Tibial artery (tissue), 4 donors: Measurements from ENCODE around the gene ABCA4.
"Not testable (repeated sequence)": the region's sequence is repeated elsewhere in the genome, so short reads cannot be mapped to it uniquely, and the experiment has no call there.

Experiments
- DNase-seq, 2 donors: peaks; one replicate each; pipeline ENCODE4 v3.0.0-alpha.2; 2019
- H3K27ac ChIP-seq, 2 donors: fragments of 200-600 bp; sonication (generic) in 1 of 2; 1 replicate in 1 of 2; 2 replicates in 1 of 2; pipeline ENCODE4 v1.5.1; 2018 to 2019; ENCODE audit warnings: mild to moderate bottlenecking in 1 of 2
- H3K27me3 ChIP-seq, 2 donors: fragments of 200-600 bp; sonication (generic) in 1 of 2; one replicate each; pipeline versions ENCODE4 v1.5.1 to v1.6.0; 2016 to 2019
- H3K36me3 ChIP-seq, 3 donors: fragments of 200-600 bp; sonication (generic) in 2 of 3; one replicate each; pipeline ENCODE4 v1.5.1; 2016 to 2019; ENCODE audit warnings: mild to moderate bottlenecking in 2 of 3
- H3K4me1 ChIP-seq, 4 donors: fragments of 200-600 bp; sonication (generic) in 2 of 4; 1 replicate in 3 of 4; 2 replicates in 1 of 4; pipeline ENCODE4 v1.5.1; 2016 to 2019
- H3K4me3 ChIP-seq, 2 donors: fragments of 200-600 bp; sonication (generic) in 1 of 2; 1 replicate in 1 of 2; 2 replicates in 1 of 2; pipeline ENCODE4 v1.5.1; 2018 to 2019; ENCODE audit warnings: mild to moderate bottlenecking in 2 of 2
- H3K9me3 ChIP-seq, 3 donors: fragments of 200-600 bp; sonication (generic) in 1 of 3; one replicate each; pipeline ENCODE4 v1.5.1; 2016 to 2019
- CTCF ChIP-seq, 2 experiments: fragments of 200-600 bp in 1 of 2; fragments of 450-650 bp in 1 of 2; IDR thresholded peaks; one replicate each; pipeline ENCODE4 v1.5.1; 2017 to 2019; ENCODE audit warnings: antibody characterized with exemption in 2 of 2, mild to moderate bottlenecking in 1 of 2, moderate library complexity in 1 of 2
- intact Hi-C: fragments of 100-400 bp; cut with DNase I; formaldehyde crosslinking; loops from one replicate; pipeline ENCODE4 v1.15.0; 2023; ENCODE audit warnings: low total_unique reads

ABCA4 gene

DNA sequence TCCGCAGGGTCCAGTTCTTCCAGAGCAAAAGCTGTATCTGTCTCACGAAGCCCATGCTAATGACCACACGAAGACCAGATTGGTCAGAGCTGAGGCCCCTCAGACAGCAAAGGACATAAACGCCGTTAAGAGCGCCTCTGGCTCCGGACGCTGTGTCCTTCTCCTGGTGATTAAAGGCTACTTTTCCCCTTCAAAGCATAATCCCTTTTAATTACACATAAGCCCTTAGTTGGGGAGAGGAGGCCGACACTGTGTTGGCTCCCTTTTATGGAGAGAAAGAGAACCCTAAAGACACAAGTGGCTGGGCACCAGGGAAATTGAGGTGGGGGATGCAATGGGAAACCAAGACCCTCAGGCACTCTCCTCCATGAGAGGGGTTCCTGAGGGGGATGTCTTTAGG is at the start of gene ABCA4:
Gene ABCA4, minus strand, starts transcription at position 158 of the 400 bp plus-strand sequence. Its CDS starts 103 bp downstream, at position 55.
- Histone ChIP-seq H3K9me3 (no peaks in the 10 kb centered on the region), H3K36me3 (no peaks in the 10 kb centered on the region), H3K27ac (no peak within 1 kb of the TSS), H3K4me3 (no peak within 1 kb of the TSS), H3K27me3 (no peaks in the 10 kb centered on the region), H3K4me1 (peaks cover 0 to 4% (median under 1%) of the 10 kb centered on the region in 4 donors)
- DNase-seq = no peak
- no peak for TF ChIP-seq CTCF (IDR thresholded peaks at IDR 0.05)
- intact Hi-C loops = no loop called here

- intact Hi-C loops = no loop called here
- Histone ChIP-seq H3K27ac (no peak overlapping the region), H3K36me3 (peaks cover 8 to 21% (median 8%) of the 10 kb centered on the region in 3 donors), H3K4me1 (no peaks in the 10 kb centered on the region), H3K9me3 (no peaks in the 10 kb centered on the region), H3K27me3 (no peaks in the 10 kb centered on the region), H3K4me3 (no peak overlapping the region)
- DNase-seq = no peak
- TF ChIP-seq CTCF (IDR thresholded peaks at IDR 0.05) = no peak
Observed at GRCh38 chr1:94169126-94169525, 48.2 kb upstream of the ABCA4 start.

- DNase-seq = no peak
- no peak for TF ChIP-seq CTCF (IDR thresholded peaks at IDR 0.05)
- H3K36me3 ChIP-seq = no peaks in the 10 kb centered on the region
- H3K27ac ChIP-seq = no peak overlapping the region
- H3K4me1 ChIP-seq = peaks cover 0 to 3% (median 0%) of the 10 kb centered on the region in 4 donors
- no peaks in the 10 kb centered on the region for H3K9me3 ChIP-seq
- H3K27me3 ChIP-seq = no peaks in the 10 kb centered on the region
- no peak overlapping the region for H3K4me3 ChIP-seq
- intact Hi-C loops = no loop called here
Observed at GRCh38 chr1:94165843-94166242, 44.9 kb upstream of the ABCA4 start.

- H3K4me1 ChIP-seq, H3K27ac ChIP-seq, DNase-seq, H3K4me3 ChIP-seq, H3K9me3 ChIP-seq, intact Hi-C loops, H3K27me3 ChIP-seq, H3K36me3 ChIP-seq: not testable (repeated sequence)
Observed at GRCh38 chr1:94164885-94165284, 43.9 kb upstream of the ABCA4 start.

GRCh38 chr1:94164121-94164520 is 43.2 kb upstream of the ABCA4 start:
- DNase-seq, H3K4me3 ChIP-seq, intact Hi-C loops, H3K27ac ChIP-seq, H3K36me3 ChIP-seq, H3K4me1 ChIP-seq, H3K27me3 ChIP-seq, H3K9me3 ChIP-seq: not testable (repeated sequence)

- H3K4me1 ChIP-seq, H3K27ac ChIP-seq, intact Hi-C loops, H3K27me3 ChIP-seq, H3K9me3 ChIP-seq, H3K36me3 ChIP-seq, DNase-seq, H3K4me3 ChIP-seq: not testable (repeated sequence)
Observed at GRCh38 chr1:94163249-94163648, 42.3 kb upstream of the ABCA4 start.

- Histone ChIP-seq H3K9me3 (no peaks in the 10 kb centered on the region), H3K4me1 (peaks cover 0 to 8% (median 0%) of the 10 kb centered on the region in 4 donors), H3K36me3 (no peaks in the 10 kb centered on the region), H3K4me3 (no peak overlapping the region), H3K27ac (no peak overlapping the region), H3K27me3 (no peaks in the 10 kb centered on the region)
- TF ChIP-seq CTCF (IDR thresholded peaks at IDR 0.05) = no peak
- DNase-seq = no peak
- intact Hi-C loops = no loop called here
Observed at GRCh38 chr1:94160811-94161210, 39.9 kb upstream of the ABCA4 start.
